ENCODE measurements around the gene CHMP3.

GRCh38 chr2:86476918-86477317 is 86.3 kb downstream of the CHMP3 start:
- no peak for TF ChIP-seq POLR2A (IDR thresholded peaks at IDR 0.05; ENCODE audit: low read length)
- no peak for TF ChIP-seq GATA1 (IDR thresholded peaks at IDR 0.05; ENCODE audit: low read depth, low read length)
